ENCODE measurements around the gene BRF1. TPM values are rescaled to one million over a fixed set of nuclear protein-coding genes. Genes with fewer than 3 reads are reported as not detected.

The BRF1 gene
- total RNA-seq, 1 donor from 2014 or later, result 19.0 TPM

- DNase-seq (ENCODE audit: missing footprints) (no peak), ATAC-seq (peak; percentile 81)
- intact Hi-C loops (cut with DNase I), result loop anchor here (2.0 kb wide), 1 partner anchor 17 kb away; no protein-coding TSS in a partner anchor
Observed at GRCh38 chr14:105324080-105324778, 23.4 kb upstream of the BRF1 start.

DNA sequence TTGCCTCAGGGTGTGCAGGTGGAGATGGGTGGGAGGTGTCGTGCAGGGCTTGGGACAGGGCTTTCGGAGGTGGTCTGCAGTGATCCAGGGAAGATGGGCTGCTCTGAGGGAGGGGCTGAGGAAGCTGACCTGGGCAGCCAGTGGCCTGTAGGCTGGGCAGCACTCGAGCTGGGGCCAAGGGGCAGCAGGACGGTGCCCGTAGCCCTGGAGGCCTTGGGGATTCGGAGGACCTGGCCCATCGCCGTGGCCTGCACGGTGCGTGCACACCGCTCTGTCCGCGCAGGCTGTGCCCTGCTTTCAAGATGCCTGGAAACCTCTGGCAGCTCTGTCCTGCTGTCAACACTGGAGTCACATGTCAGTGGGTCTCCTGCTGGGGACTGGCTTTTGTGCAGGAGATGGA, 22.9 kb upstream of the BRF1 start:
- ATAC-seq (peak; percentile 18), DNase-seq (ENCODE audit: missing footprints) (no peak)
- intact Hi-C loops (cut with DNase I), result loop anchor here (2.0 kb wide), 1 partner anchor 17 kb away; no protein-coding TSS in a partner anchor

GRCh38 chr14:105322791-105323556, 22.2 kb upstream of the BRF1 start:
- intact Hi-C loops (cut with DNase I), result no loop called here
- no peak for ATAC-seq
- DNase-seq (ENCODE audit: missing footprints), result no peak

DNA sequence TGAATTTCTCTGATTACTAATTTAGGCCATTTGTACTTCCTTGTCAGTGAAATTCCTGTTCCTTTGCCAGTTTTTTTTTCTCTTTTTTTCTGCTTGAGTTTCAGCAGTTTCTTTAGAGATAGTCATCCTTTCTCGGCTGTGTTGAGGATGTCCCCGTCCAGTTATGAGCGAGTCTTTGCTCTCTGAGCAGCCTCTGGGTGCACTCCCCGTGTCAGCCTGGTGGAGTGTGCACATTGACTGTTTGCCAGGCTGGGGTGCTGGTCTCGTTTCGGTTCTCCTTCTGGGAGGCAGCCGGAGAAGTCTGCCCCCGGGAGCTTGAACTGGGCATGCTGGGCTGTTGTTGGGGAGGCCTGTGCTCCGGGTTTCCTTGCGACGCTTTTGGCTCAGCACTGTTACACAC, 16.7 kb upstream of the BRF1 start:
- ATAC-seq, result no peak
- DNase-seq (ENCODE audit: missing footprints), result no peak
- intact Hi-C loops (cut with DNase I), result no loop called here

DNA sequence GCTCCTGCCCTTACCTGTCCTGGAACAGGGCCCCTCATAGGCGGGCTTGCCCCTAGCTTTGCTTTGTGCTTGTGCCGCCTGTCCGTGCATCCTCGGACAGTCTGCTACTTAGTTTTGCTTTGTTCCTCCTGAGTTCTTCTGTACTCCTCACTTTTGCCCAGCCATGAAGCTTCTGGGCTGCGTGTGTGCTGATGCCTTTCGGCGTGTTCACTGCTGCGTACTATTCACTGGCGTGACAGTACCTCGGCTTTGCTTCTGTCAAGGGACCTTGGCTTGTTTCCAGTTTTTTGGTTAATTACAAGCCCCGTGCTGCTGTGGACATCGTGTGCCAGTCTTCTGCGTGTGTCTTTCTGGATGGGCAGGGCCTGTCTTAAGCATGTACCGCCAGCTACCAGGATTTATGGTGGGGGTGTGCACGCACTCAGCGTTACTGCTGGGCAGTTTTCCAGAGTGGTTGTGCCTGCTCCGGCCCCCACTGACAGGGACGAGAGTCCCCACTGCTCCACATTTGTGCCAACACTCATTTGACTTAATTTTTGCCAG, 16.2 kb upstream of the BRF1 start:
- ATAC-seq, result no peak
- intact Hi-C loops (cut with DNase I), result no loop called here
- no peak for DNase-seq (ENCODE audit: missing footprints)

DNA sequence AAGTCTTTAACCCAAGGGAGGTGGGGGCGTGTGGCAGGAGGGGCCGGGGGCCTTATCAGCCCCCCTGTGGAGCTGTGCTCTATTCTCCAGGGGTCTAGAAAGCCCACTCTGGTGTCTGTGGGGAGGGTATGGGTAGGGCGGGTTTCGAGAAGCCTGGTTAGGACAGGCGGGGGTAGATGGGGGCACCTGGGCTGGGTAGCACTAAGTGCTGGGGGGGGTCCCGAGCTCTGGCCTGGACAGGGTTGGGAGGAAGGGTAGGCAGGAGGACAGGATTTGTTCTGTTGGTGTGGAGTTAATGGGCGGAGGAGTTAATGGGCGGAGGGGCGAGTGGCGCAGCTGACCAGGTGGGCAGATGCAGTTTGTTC, 15.8 kb upstream of the BRF1 start:
- no peak for ATAC-seq
- DNase-seq (ENCODE audit: missing footprints), result no peak
- intact Hi-C loops (cut with DNase I), result no loop called here

DNA sequence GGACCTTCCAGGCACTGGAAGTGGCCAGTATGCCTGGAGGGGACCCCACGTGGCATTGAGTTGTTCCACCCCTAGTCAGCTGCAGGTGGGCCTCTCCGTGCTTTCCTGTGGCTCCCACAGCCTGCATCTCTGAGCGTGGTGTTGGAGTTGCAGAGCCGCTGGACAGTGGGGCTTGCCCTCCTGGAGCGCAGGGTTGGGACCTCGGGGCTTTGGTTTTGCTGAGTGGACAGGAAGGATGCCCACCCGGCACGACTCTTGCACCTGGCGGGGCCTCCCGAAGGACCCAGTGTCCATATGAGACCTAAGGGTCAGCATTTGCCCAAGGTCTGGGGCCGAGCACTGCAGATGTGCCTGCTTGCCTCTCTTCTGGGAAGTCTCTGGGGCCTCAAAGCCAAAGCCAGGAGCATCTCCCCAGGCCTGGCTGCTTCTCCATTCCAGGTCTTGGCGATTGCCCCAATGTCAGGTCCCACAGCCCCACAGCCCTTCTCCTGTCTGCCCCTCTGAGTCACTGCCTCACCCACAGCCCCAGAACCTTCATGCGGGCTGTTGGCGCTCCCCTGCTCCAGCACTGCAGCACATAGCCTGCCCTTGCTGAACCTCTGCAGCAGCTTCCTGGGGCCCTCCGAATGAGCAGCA, 15.3 kb upstream of the BRF1 start:
- intact Hi-C loops (cut with DNase I), result no loop called here
- no peak for DNase-seq (ENCODE audit: missing footprints)
- ATAC-seq, result no peak

DNA sequence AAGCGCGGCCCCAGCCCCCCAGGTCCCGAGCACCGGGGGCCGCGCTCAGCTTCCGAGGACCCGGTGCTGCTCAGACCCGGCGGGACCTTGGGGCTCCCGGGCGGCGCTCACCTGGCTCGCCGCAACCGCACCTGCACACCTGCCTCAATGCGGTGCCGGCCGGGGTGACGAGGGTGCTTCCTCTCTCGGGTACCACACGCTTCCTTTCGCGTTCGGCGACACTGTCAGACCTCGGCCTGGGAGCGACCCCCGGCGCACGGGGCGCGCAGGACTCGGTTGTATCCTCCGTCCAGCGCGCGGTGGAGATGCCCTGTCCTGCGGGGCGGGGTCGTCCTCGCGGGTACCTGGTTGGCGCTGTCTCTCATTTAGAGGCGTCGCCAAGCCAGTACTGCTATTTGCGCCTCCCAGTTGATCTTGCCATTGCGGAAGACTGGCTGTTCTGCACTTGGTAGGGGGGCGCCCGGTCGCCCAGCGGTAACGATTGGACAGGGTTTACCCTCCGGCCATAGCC, 14.5 kb upstream of the BRF1 start:
- peak; percentile 75 for DNase-seq (ENCODE audit: missing footprints)
- intact Hi-C loops (cut with DNase I), result no loop called here
- no peak for ATAC-seq

- ATAC-seq (peak; percentile 88), DNase-seq (ENCODE audit: missing footprints) (peak; percentile 91)
- intact Hi-C loops (cut with DNase I), result no loop called here
Observed at GRCh38 chr14:105314287-105315200, 13.7 kb upstream of the BRF1 start, which contains the start of gene PACS2. TSS of gene PACS2 (plus strand) at chr14:105314748. CDS start at chr14:105314919, 171 bp downstream.

DNA sequence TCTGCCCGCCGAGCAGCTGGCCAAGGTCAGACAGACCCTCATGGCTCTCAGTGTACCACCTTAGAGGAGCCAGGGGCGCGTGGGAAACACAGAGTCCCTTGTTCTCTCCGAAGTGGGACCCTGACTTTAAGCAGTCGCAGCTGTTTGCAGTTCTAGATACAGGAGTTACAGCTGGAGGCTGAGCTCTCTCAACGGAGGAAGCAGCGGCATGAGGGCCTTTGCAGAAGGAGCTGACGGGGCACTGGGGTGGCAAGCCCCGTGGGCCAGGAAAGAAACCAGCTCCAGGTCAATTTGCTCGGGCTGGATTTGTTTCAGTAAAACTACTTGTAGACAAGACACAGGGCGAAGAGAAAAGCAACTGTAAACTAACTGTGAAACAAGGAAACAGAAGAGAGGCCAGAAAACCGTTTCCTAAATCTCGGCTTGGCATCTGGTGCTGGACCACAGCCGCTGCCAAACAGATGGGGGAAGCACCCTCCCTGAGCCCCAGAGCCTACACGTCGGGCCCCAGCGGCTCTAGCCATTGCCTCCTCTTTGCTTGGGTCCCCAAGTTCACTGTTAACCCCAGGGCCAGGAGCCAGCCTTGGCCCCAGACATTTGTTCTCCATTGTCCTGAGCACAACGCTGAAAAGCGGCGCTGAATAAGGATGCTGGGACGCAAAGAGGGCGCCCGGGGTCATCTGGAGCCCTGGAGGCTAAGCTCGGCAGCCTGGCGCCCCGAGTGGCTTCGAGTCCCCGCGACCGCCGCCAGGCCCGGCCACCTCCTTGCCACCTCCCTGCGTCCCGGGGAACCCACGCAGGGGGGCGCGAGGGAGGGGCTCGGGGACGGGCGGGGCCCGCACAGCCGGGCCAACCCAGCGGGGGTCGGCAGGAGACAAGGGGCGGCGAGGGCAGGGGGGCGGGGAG, 12.8 kb upstream of the BRF1 start:
- intact Hi-C loops (cut with DNase I), result no loop called here
- peak; percentile 73 for DNase-seq (ENCODE audit: missing footprints)
- ATAC-seq, result peak; percentile 27

- ATAC-seq (no peak), DNase-seq (ENCODE audit: missing footprints) (no peak)
- intact Hi-C loops (cut with DNase I), result no loop called here
Observed at GRCh38 chr14:105312973-105313372, 12.2 kb upstream of the BRF1 start.

DNA sequence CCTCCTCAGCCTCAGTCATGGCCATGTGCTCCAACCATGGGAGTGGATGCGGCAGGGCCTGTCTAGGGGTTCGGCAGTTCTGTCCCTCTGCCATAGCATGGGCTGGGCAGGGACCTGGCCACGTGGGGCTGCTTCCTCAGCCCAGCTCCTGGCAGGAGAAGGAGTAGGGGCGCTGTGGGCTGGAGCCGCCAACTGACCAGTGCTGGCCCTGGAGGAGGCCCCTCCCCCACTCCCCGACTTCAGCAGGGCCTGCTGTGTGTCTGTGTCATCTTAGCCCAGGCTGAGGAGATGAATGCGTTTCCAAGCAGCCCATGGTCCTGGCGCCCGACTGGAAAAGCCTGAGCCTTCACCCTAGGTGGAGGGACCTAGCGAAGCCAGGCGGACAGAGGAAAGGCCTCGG, 11.0 kb upstream of the BRF1 start:
- DNase-seq (ENCODE audit: missing footprints) (no peak), ATAC-seq (no peak)
- intact Hi-C loops (cut with DNase I), result no loop called here

GRCh38 chr14:105309371-105309770, 8.6 kb upstream of the BRF1 start:
- intact Hi-C loops (cut with DNase I), result no loop called here
- DNase-seq (ENCODE audit: missing footprints) (no peak), ATAC-seq (no peak)

DNA sequence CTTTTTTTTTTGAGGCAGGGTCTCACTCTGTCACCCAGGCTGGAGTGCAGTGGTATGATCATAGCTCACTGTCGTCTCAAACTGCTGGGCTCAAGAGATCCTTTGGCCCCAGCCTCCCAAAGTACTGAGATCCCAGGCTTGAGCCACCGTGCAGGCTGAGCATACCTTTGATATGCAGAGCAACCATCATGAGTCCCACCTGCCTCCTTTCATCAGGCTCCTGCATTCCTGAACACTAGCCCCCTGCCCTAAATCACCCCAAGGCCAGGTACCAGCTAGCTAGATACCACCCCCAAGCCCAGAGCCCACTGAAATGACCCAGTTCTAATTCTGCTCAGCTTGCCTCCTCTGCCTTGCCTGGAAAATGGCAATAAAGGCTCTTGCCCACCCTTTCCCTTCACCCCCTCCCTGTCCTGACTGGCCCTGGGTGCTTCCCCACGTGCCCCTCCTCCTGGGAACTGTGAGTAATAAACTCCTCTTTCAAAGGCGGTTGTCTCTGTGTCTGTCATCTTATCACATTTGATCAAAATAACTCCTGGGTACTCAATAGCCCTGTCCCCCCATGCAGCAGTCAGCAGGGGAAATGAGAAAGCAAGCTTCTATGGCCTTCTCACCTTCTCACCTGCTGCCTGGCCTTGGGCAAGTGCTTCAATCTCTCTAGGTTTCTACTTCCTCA, 6.4 kb upstream of the BRF1 start:
- intact Hi-C loops (cut with DNase I), result no loop called here
- DNase-seq (ENCODE audit: missing footprints) (no peak), ATAC-seq (no peak)

- ATAC-seq (no peak), DNase-seq (ENCODE audit: missing footprints) (no peak)
- intact Hi-C loops (cut with DNase I), result no loop called here
Observed at GRCh38 chr14:105305791-105306190, 5.0 kb upstream of the BRF1 start.

DNA sequence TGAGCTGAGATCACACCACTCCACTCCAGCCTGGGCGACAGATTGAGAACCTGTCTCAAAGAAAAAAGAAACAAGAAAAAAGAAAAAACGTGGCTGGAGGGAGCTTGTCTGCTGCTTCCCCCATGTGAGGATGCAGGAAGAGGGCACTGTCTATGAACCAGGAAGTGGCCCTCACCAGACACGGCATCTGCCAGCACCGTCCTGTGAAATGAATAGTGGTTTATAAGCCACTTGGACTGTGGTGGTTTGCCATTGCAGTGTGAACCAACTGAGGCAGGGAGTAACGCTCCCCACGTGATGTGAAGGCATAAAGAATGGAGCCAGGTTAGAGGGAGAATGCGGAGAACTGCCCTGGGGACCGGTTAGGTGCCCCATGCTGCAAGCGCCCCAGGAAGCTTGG, 4.5 kb upstream of the BRF1 start:
- DNase-seq (ENCODE audit: missing footprints) (no peak), ATAC-seq (no peak)
- intact Hi-C loops (cut with DNase I), result no loop called here

DNA sequence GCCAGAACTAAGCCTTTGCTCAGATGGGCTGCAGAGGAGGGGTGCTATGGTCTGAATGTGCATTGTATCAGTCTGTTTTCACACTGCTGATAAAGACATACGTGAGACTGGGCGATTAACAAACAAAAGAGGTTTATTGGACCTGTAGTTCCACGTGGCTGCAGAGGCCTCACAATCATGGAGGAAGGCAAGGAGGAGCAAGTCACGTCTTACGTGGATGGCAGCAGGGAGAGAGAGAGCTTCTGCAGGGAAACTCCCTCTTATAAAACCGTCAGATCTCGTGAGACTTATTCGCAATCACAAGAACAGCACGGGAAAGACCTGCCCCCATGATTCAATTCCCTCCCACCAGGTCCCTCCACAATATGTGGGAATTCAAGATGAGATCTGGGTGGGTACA, 3.8 kb upstream of the BRF1 start:
- intact Hi-C loops (cut with DNase I), result no loop called here
- ATAC-seq, result no peak
- DNase-seq (ENCODE audit: missing footprints), result no peak
